Fibroblast of peridontal ligament (primary cell): Measurements from ENCODE around the gene TBC1D25.
A peak's percentile ranks its signal among the peaks of the same experiment; 100 is the strongest.
"Not testable (repeated sequence)": the region's sequence is repeated elsewhere in the genome, so short reads cannot be mapped to it uniquely, and the experiment has no call there.

Source experiments
- DNase-seq: peaks from one replicate; pipeline ENCODE4 v3.0.0-alpha.2; 2010; ENCODE audit errors: extremely low read depth

Gene TBC1D25

GRCh38 chrX:48516285-48516684, 23.2 kb upstream of the TBC1D25 start:
- DNase-seq, result no peak

- no peak for DNase-seq
These were observed 22.5 kb upstream of the TBC1D25 start for GRCh38 chrX:48516987-48517386.

- DNase-seq, result not testable (repeated sequence)
These were observed 20.0 kb upstream of the TBC1D25 start for GRCh38 chrX:48519481-48519880.

GRCh38 chrX:48520455-48520854, 19.1 kb upstream of the TBC1D25 start:
- DNase-seq, result no peak

GRCh38 chrX:48520976-48521352, 18.6 kb upstream of the TBC1D25 start:
- no peak for DNase-seq

GRCh38 chrX:48521353-48522243, 17.9 kb upstream of the TBC1D25 start, which contains the start of gene EBP:
EBP (plus strand) TSS chrX:48521808; CDS start chrX:48523772, 1,964 bp downstream.
- DNase-seq, result peak; percentile 76

- DNase-seq, result no peak
These were observed 17.2 kb upstream of the TBC1D25 start for GRCh38 chrX:48522291-48522690.

GRCh38 chrX:48523682-48524081, 15.8 kb upstream of the TBC1D25 start:
- DNase-seq, result no peak

- not testable (repeated sequence) for DNase-seq
These were observed 13.7 kb upstream of the TBC1D25 start for GRCh38 chrX:48525853-48526252.

GRCh38 chrX:48530736-48531135, 8.8 kb upstream of the TBC1D25 start:
- no peak for DNase-seq

GRCh38 chrX:48531358-48531959, 8.1 kb upstream of the TBC1D25 start:
- DNase-seq, result peak; percentile 83

- DNase-seq, result no peak
These were observed 7.4 kb upstream of the TBC1D25 start for GRCh38 chrX:48532161-48532560.

GRCh38 chrX:48533165-48533564, 6.3 kb upstream of the TBC1D25 start:
- DNase-seq, result no peak

GRCh38 chrX:48538641-48539344, 721 bp upstream of the TBC1D25 start:
- no peak for DNase-seq

GRCh38 chrX:48540028-48540375, 488 bp downstream of the TBC1D25 start:
- DNase-seq, result peak; percentile 19

GRCh38 chrX:48540480-48540879, 966 bp downstream of the TBC1D25 start:
- no peak for DNase-seq

GRCh38 chrX:48541140-48541814, 1.8 kb downstream of the TBC1D25 start:
- DNase-seq, result no peak

- no peak for DNase-seq
These were observed 9.4 kb downstream of the TBC1D25 start for GRCh38 chrX:48548871-48549270.

GRCh38 chrX:48555731-48556325, 16.3 kb downstream of the TBC1D25 start:
- not testable (repeated sequence) for DNase-seq

GRCh38 chrX:48558271-48558670, 18.8 kb downstream of the TBC1D25 start:
- DNase-seq, result peak; percentile 71

GRCh38 chrX:48559636-48560035, 20.1 kb downstream of the TBC1D25 start:
- DNase-seq, result no peak

- no peak for DNase-seq
These were observed 20.5 kb downstream of the TBC1D25 start for GRCh38 chrX:48560056-48560455.
